Upper lobe of left lung (tissue), 6 donors: ENCODE data around the gene FBRSL1. TPM values are rescaled to one million over a fixed set of nuclear protein-coding genes. Genes with fewer than 3 reads are reported as not detected.

Source experiments
- ATAC-seq, 2 donors: fragments of 200-7000 bp; cut with Tn5 transposase; one replicate each; pipeline ENCODE4 v1.9.1; 2022; ENCODE audit warnings: mild to moderate bottlenecking in 2 of 2, moderate library complexity in 2 of 2; ENCODE audit not compliant: low FRiP score in 2 of 2
- DNase-seq, 2 donors: peaks; one replicate each; pipeline ENCODE4 v3.0.0-alpha.2; 2019 to 2020
- H3K27ac ChIP-seq, 4 donors: fragments of 200-600 bp; sonication (generic); one replicate each; pipeline ENCODE4 v1.5.1; 2016 to 2019
- H3K27me3 ChIP-seq, 4 donors: fragments of 200-600 bp; sonication (generic); one replicate each; pipeline ENCODE4 v1.5.1; 2017 to 2019
- H3K36me3 ChIP-seq, 4 donors: fragments of 200-600 bp; sonication (generic); one replicate each; pipeline ENCODE4 v1.5.1; 2016 to 2019
- H3K4me1 ChIP-seq, 4 donors: fragments of 200-600 bp; sonication (generic); one replicate each; pipeline ENCODE4 v1.5.1; 2018 to 2019
- H3K4me3 ChIP-seq, 4 donors: fragments of 200-600 bp; sonication (generic); one replicate each; pipeline ENCODE4 v1.5.1; 2017 to 2019; ENCODE audit warnings: mild to moderate bottlenecking in 2 of 4, moderate library complexity in 1 of 4
- H3K9me3 ChIP-seq, 4 donors: fragments of 200-600 bp; sonication (generic); one replicate each; pipeline ENCODE4 v1.5.1; 2018 to 2019
- EP300 ChIP-seq, 4 donors: sonication (generic); formaldehyde crosslinking; IDR thresholded peaks; one replicate each; pipeline ENCODE4 v1.5.1; 2017; ENCODE audit warnings: antibody characterized with exemption in 4 of 4, control low read depth in 2 of 4
- POLR2A ChIP-seq, 4 donors: fragments of 450-650 bp; IDR thresholded peaks; one replicate each; pipeline ENCODE4 v1.5.1; 2016 to 2017; ENCODE audit warnings: antibody characterized with exemption in 4 of 4, mild to moderate bottlenecking in 2 of 4
- POLR2AphosphoS5 ChIP-seq, 2 donors: sonication (generic); formaldehyde crosslinking; IDR thresholded peaks; one replicate each; pipeline ENCODE4 v1.5.1; 2017; ENCODE audit warnings: antibody characterized with exemption in 2 of 2
- WGBS, 2 donors: methylation state at CpG; one replicate each; pipeline ENCODE4 v1.1.5; 2017 to 2018; 5-methylcytosine and 5-hydroxymethylcytosine counted together
- total RNA-seq, 6 donors: library from RNA; depleted of rRNA in 4 of 6; stranded (reverse); fragments of >200 nt in 4 of 6; gene quantifications; one replicate each; pipeline versions ENCODE4 v1.1.0 to v1.2.1, GENCODE V29; 2016 to 2021
- TF ChIP-seq, protein P1 (sequence below), 6 experiments: fragments of 450-650 bp in 4 of 6; fragments of 200-600 bp in 2 of 6; sonication (generic) in 2 of 6; IDR thresholded peaks; one replicate each; pipeline ENCODE4 v1.5.1; 2016 to 2019; ENCODE audit warnings: antibody characterized with exemption in 6 of 6
- donor health status: DM: no; HTN: no; CAD: no; lungs with moderate emphysema.
- donor health status: DM: no; HTN: yes; CAD: no; lungs with severe emphysema.

FBRSL1 gene
- total RNA-seq, 6 donors from 2014 or later = 16.0 to 53.0 (median 44.1) TPM

- WGBS, 2 donors = 65 to 82% methylated on average over 17 to 38 of the region's 38 CpGs
- TF ChIP-seq POLR2A (IDR thresholded peaks at IDR 0.05) (no peak), EP300 (IDR thresholded peaks at IDR 0.05) (no peak), POLR2AphosphoS5 (IDR thresholded peaks at IDR 0.05) (no peak)
- TF ChIP-seq, protein P1, sequence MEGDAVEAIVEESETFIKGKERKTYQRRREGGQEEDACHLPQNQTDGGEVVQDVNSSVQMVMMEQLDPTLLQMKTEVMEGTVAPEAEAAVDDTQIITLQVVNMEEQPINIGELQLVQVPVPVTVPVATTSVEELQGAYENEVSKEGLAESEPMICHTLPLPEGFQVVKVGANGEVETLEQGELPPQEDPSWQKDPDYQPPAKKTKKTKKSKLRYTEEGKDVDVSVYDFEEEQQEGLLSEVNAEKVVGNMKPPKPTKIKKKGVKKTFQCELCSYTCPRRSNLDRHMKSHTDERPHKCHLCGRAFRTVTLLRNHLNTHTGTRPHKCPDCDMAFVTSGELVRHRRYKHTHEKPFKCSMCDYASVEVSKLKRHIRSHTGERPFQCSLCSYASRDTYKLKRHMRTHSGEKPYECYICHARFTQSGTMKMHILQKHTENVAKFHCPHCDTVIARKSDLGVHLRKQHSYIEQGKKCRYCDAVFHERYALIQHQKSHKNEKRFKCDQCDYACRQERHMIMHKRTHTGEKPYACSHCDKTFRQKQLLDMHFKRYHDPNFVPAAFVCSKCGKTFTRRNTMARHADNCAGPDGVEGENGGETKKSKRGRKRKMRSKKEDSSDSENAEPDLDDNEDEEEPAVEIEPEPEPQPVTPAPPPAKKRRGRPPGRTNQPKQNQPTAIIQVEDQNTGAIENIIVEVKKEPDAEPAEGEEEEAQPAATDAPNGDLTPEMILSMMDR (IDR thresholded peaks at IDR 0.05) = no peak
- no peak overlapping the region for H3K27ac ChIP-seq
- H3K27me3 ChIP-seq = no peaks in the 10 kb centered on the region
- no peak overlapping the region for H3K4me3 ChIP-seq
- no peaks in the 10 kb centered on the region for H3K4me1 ChIP-seq
- DNase-seq (no peak), ATAC-seq (no peak)
- no peaks in the 10 kb centered on the region for H3K36me3 ChIP-seq
- peaks cover 0 to 7% (median 0%) of the 10 kb centered on the region in 4 donors for H3K9me3 ChIP-seq
Observed at GRCh38 chr12:132456944-132457495, 32.9 kb upstream of the FBRSL1 start.

- ATAC-seq = no peak
- Histone ChIP-seq H3K4me3 (no peak overlapping the region), H3K36me3 (no peaks in the 10 kb centered on the region), H3K27ac (no peak overlapping the region), H3K9me3 (peaks cover 0 to 7% (median 0%) of the 10 kb centered on the region in 4 donors), H3K4me1 (no peaks in the 10 kb centered on the region), H3K27me3 (no peaks in the 10 kb centered on the region)
- no peak for TF ChIP-seq POLR2AphosphoS5 (IDR thresholded peaks at IDR 0.05)
- no peak for TF ChIP-seq EP300 (IDR thresholded peaks at IDR 0.05)
- DNase-seq = no peak
- 85 to 86% methylated on average over 8 of the region's 8 CpGs for WGBS, 2 donors
Observed at GRCh38 chr12:132458441-132458840, 31.5 kb upstream of the FBRSL1 start.

DNA sequence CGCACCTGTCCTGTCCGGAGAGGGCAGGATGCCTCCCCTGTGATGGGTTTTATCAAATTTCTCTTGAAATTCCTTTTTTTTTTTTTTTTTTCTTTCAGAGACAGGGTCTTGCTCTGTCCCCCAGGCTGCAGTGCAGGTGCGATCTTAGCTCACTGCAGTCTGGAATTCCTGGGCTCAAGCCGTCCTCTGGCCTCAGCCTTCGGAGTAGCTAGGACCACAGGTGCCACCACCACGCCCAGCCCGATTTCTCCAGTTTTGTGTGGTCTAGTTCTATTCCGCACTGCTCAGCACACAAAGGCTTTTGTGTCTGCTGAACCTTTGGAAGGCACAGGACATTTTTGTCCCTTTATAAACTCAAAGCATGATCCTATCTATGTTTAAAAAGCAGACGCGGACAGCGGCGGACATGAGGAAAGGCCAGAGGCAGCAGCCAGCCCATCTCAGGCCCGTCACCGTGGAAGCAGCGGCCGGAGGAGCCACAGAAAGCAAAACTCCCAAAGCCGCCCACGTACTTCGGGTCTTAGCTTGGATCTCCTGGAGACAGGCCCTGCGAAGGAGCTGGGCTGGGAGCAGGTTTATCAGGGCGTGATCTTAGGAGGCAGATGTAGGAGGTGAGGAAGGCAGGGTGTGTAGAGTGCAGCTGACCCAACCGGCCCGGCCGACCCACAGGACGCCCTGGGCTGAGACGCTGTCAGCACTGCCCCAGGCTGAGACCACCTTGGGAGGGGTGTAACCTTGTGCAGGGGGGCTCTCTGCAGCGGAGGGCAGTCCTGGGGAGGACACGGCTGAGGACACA lies 30.9 kb upstream of the FBRSL1 start:
- ATAC-seq (no peak), DNase-seq (peak in 1 of 2 donors; percentile 71)
- H3K27ac ChIP-seq = no peak overlapping the region
- peaks cover 0 to 7% (median 0%) of the 10 kb centered on the region in 4 donors for H3K9me3 ChIP-seq
- H3K4me3 ChIP-seq = no peak overlapping the region
- TF ChIP-seq POLR2AphosphoS5 (IDR thresholded peaks at IDR 0.05) = no peak
- TF ChIP-seq, protein P1 (IDR thresholded peaks at IDR 0.05) = no peak
- no peak for TF ChIP-seq POLR2A (IDR thresholded peaks at IDR 0.05)
- no peak for TF ChIP-seq EP300 (IDR thresholded peaks at IDR 0.05)
- H3K36me3 ChIP-seq = no peaks in the 10 kb centered on the region
- H3K27me3 ChIP-seq = no peaks in the 10 kb centered on the region
- no peaks in the 10 kb centered on the region for H3K4me1 ChIP-seq
- WGBS, 2 donors = 87 to 89% methylated on average over 22 to 27 of the region's 28 CpGs

GRCh38 chr12:132460571-132460970 lies 29.4 kb upstream of the FBRSL1 start:
- H3K4me3 ChIP-seq = no peak overlapping the region

GRCh38 chr12:132461526-132461925 lies 28.4 kb upstream of the FBRSL1 start:
- Histone ChIP-seq H3K27me3 (no peaks in the 10 kb centered on the region), H3K27ac (no peak overlapping the region), H3K36me3 (no peaks in the 10 kb centered on the region), H3K9me3 (peaks cover 0 to 7% (median 0%) of the 10 kb centered on the region in 4 donors), H3K4me1 (no peaks in the 10 kb centered on the region), H3K4me3 (no peak overlapping the region)
- ATAC-seq (no peak), DNase-seq (no peak)
- WGBS, 2 donors = 82 to 86% methylated on average over 5 to 10 of the region's 10 CpGs
- no peak for TF ChIP-seq POLR2A (IDR thresholded peaks at IDR 0.05)
- TF ChIP-seq EP300 (IDR thresholded peaks at IDR 0.05) = no peak
- TF ChIP-seq, protein P1 (IDR thresholded peaks at IDR 0.05) = no peak
- no peak for TF ChIP-seq POLR2AphosphoS5 (IDR thresholded peaks at IDR 0.05)

More at GRCh38 chr12:132460571-132460970, 29.4 kb upstream of the FBRSL1 start:
- no peak for DNase-seq
- H3K27ac ChIP-seq = no peak overlapping the region
- no peaks in the 10 kb centered on the region for H3K27me3 ChIP-seq
- no peaks in the 10 kb centered on the region for H3K4me1 ChIP-seq
- WGBS, 2 donors = 78 to 87% methylated on average over 13 of the region's 13 CpGs
- no peak for TF ChIP-seq EP300 (IDR thresholded peaks at IDR 0.05)
- TF ChIP-seq, protein P1 (IDR thresholded peaks at IDR 0.05) = peak in 1 of 6 experiments; percentile 14
- peaks cover 0 to 7% (median 0%) of the 10 kb centered on the region in 4 donors for H3K9me3 ChIP-seq
- H3K36me3 ChIP-seq = no peaks in the 10 kb centered on the region
- no peak for ATAC-seq
